K562 (cell line): Measurements from ENCODE around the gene CCDC117. TPM values are rescaled to one million over a fixed set of nuclear protein-coding genes. Genes with fewer than 3 reads are reported as not detected.

Experiments
- ATAC-seq: fragments of 200-7000 bp; cut with Tn5 transposase; 3 replicates; pipeline ENCODE4 v1.9.1; 2020; ENCODE audit warnings: moderate library complexity
- Bru-seq: library from RNA; stranded (reverse); fragments of 400-500 nt; gene quantifications from one replicate; lab custom pipeline; 2021; lab: Mats Ljungman, UMichigan
- BruChase-seq, 2 experiments: library from RNA; stranded (reverse); fragments of 400-500 nt; gene quantifications; one replicate each; lab custom pipeline; 2021; lab: Mats Ljungman, UMichigan
- BruUV-seq: library from RNA; stranded (reverse); fragments of 400-500 nt; replicated peaks from 2 replicates; lab custom pipeline; 2021; lab: Mats Ljungman, UMichigan
- CTCF ChIA-PET: fragments of 300-600 bp; formaldehyde crosslinking; extraction: SDS; loops from one replicate; lab custom pipeline; 2021; ENCODE audit warnings: low intra/inter-chr PET ratio; lab: Yijun Ruan, JAX
- POLR2A ChIA-PET: fragments of 300-600, 350-650 bp; sonication (Branson Sonifier 250); formaldehyde crosslinking; extraction: SDS; loops from one replicate; lab custom pipeline; 2021; ENCODE audit warnings: antibody characterized with exemption, inconsistent platforms; lab: Yijun Ruan, JAX
- DNase-seq, 4 experiments: peaks; one replicate each; pipeline versions ENCODE4 v3.0.0 to v3.0.0-alpha.2; 2011 to 2018; ENCODE audit warnings: low spot score in 3 of 4, mixed read lengths in 3 of 4; ENCODE audit errors: extremely low read depth in 1 of 4
- FAIRE-seq: peaks from 2 replicates; lab custom pipeline; 2011; peaks lifted over from hg19 to GRCh38; lab: Jason Lieb, UNC
- H2AFZ ChIP-seq: 2 replicates; pipeline ENCODE4 v1.6.0; 2011; ENCODE audit warnings: low read depth, low read length, control low read depth, inconsistent platforms
- H3K27ac ChIP-seq: fragments of 200-600 bp; 3 replicates; pipeline ENCODE4 v1.8.0; 2011; ENCODE audit warnings: low read depth, mild to moderate bottlenecking, control low read depth, inconsistent platforms, low read length, moderate library complexity, mixed read lengths; ENCODE audit errors: extremely low read depth
- H3K27me3 ChIP-seq, 2 experiments: fragments of 300-600 bp in 1 of 2; 2 replicates in 1 of 2; 3 replicates in 1 of 2; pipeline versions ENCODE4 v1.6.0 to v1.8.0; 2011; ENCODE audit warnings: inconsistent platforms in 2 of 2, low read length in 2 of 2, mild to moderate bottlenecking in 1 of 2, mixed read lengths in 1 of 2, moderate library complexity in 1 of 2; ENCODE audit not compliant: control insufficient read depth in 2 of 2, insufficient read depth in 2 of 2
- H3K36me3 ChIP-seq: fragments of 300-600 bp; 3 replicates; pipeline ENCODE4 v1.8.0; 2011; ENCODE audit warnings: mild to moderate bottlenecking, low read length, inconsistent platforms; ENCODE audit not compliant: control insufficient read depth, insufficient read depth
- H3K4me1 ChIP-seq, 2 experiments: fragments of 200-600 bp in 1 of 2; replicated peaks in 1 of 2; 2 replicates in 1 of 2; 3 replicates in 1 of 2; pipeline versions ENCODE4 v1.5.1 to v1.8.0; 2011; ENCODE audit warnings: inconsistent platforms in 2 of 2, low read length in 2 of 2, mild to moderate bottlenecking in 1 of 2, mixed read lengths in 1 of 2, moderate library complexity in 1 of 2; ENCODE audit not compliant: control insufficient read depth in 2 of 2, insufficient read depth in 2 of 2
- H3K4me2 ChIP-seq: 2 replicates; pipeline ENCODE4 v1.6.1; 2011; ENCODE audit warnings: low read length, control low read depth, inconsistent platforms, mixed read lengths; ENCODE audit not compliant: insufficient read depth
- H3K4me3 ChIP-seq: fragments of 200-600 bp; sonication (generic), shearing (Covaris generic); 2 replicates; pipeline ENCODE4 v1.5.1; 2016; ENCODE audit warnings: control low read depth, inconsistent platforms
- H3K79me2 ChIP-seq: fragments of 200-600 bp; 3 replicates; pipeline ENCODE4 v1.8.0; 2011; ENCODE audit warnings: low read length, inconsistent platforms; ENCODE audit not compliant: control insufficient read depth, insufficient read depth
- H3K9ac ChIP-seq, 2 experiments: 2 replicates each; pipeline versions ENCODE4 v1.6.0 to v1.6.1; 2011; ENCODE audit warnings: low read depth in 2 of 2, low read length in 2 of 2, control low read depth in 1 of 2, inconsistent platforms in 1 of 2, mild to moderate bottlenecking in 1 of 2, mixed read lengths in 1 of 2; ENCODE audit not compliant: insufficient read depth in 1 of 2
- H3K9me1 ChIP-seq: one replicate; pipeline ENCODE4 v1.6.0; 2011; ENCODE audit warnings: inconsistent platforms, mild to moderate bottlenecking, low read length, moderate library complexity; ENCODE audit not compliant: control insufficient read depth, insufficient read depth
- H3K9me3 ChIP-seq: replicated peaks from 2 replicates; pipeline ENCODE4 v1.5.1; 2011; ENCODE audit warnings: low read depth, low read length, inconsistent platforms; ENCODE audit not compliant: control insufficient read depth, insufficient read depth
- H4K20me1 ChIP-seq: replicated peaks from 2 replicates; pipeline ENCODE4 v1.6.1; 2011; ENCODE audit warnings: low read length, inconsistent platforms, mixed read lengths; ENCODE audit not compliant: control insufficient read depth, insufficient read depth
- ARID1B ChIP-seq: fragments of 450-650 bp; IDR thresholded peaks from 2 replicates; pipeline ENCODE4 v1.6.1; 2016; ENCODE audit warnings: antibody characterized with exemption, mild to moderate bottlenecking, inconsistent platforms
- BMI1 ChIP-seq: fragments of 150-350 bp; IDR thresholded peaks from 2 replicates; pipeline ENCODE4 v1.6.1; 2014; ENCODE audit warnings: low read length
- C11orf30 ChIP-seq: fragments of 450-650 bp; IDR thresholded peaks from 2 replicates; pipeline ENCODE4 v1.6.1; 2016; ENCODE audit warnings: low read depth, mild to moderate bottlenecking
- E2F5 ChIP-seq: sonication (generic); formaldehyde crosslinking; IDR thresholded peaks from 2 replicates; pipeline ENCODE4 v1.8.0; 2022; ENCODE audit warnings: mild to moderate bottlenecking, missing genetic modification reagents
- HDAC6 ChIP-seq: IDR thresholded peaks from 2 replicates; pipeline ENCODE4 v1.6.1; 2012; ENCODE audit warnings: low read depth, mild to moderate bottlenecking, control low read depth, inconsistent platforms, low read length, moderate library complexity
- IRF9 ChIP-seq: fragments of 450-650 bp; IDR thresholded peaks from 2 replicates; pipeline ENCODE4 v1.6.1; 2016; ENCODE audit warnings: missing biosample characterization, missing genetic modification characterization
- MCM7 ChIP-seq, 2 experiments: fragments of 450-650 bp; IDR thresholded peaks; 2 replicates each; pipeline ENCODE4 v1.6.1; 2016 to 2018
- NCOA6 ChIP-seq: fragments of 450-650 bp; IDR thresholded peaks from 2 replicates; pipeline ENCODE4 v1.6.1; 2017; ENCODE audit warnings: mild to moderate bottlenecking
- PML ChIP-seq: IDR thresholded peaks from 2 replicates; pipeline ENCODE4 v1.6.1; 2012; ENCODE audit warnings: low read length, inconsistent platforms
- SRSF1 ChIP-seq: fragments of 200-400 bp; formaldehyde crosslinking; IDR thresholded peaks from 2 replicates; pipeline ENCODE4 v1.6.1; 2017; ENCODE audit warnings: mild to moderate bottlenecking, low read depth, low read length, moderate library complexity
- STAT5B ChIP-seq: fragments of 250-450 bp; sonication (Bioruptor Pico); IDR thresholded peaks from 2 replicates; pipeline ENCODE4 v1.8.0; 2021; ENCODE audit warnings: mild to moderate bottlenecking, inconsistent platforms
- TCF7 ChIP-seq: sonication (generic); IDR thresholded peaks from 2 replicates; pipeline ENCODE4 v1.6.1; 2016; ENCODE audit warnings: antibody characterized with exemption, borderline replicate concordance
- WGBS: fragments of 100-300 bp; shearing (Covaris generic); methylation state at CpG from one replicate; pipeline ENCODE4 v1.1.6; 2016; ENCODE audit warnings: low coverage, mixed read lengths; ENCODE audit not compliant: insufficient coverage; ENCODE audit errors: missing lambda C conversion rate; 5-methylcytosine and 5-hydroxymethylcytosine counted together
- in situ Hi-C: fragments of 300-500 bp; cut with MboI; formaldehyde crosslinking; loops from 4 replicates; pipeline ENCODE4 v1.15.0; 2018; ENCODE audit warnings: inconsistent platforms, mixed read lengths
- intact Hi-C: fragments of 100-400 bp; cut with micrococcal nuclease; formaldehyde crosslinking; loops from 2 replicates; pipeline ENCODE4 v1.14.2; 2022
- long read RNA-seq, 3 experiments: library from polyadenylated mRNA in 2 of 3; library from RNA in 1 of 3; unstranded in 2 of 3; stranded (forward) in 1 of 3; transcript quantifications; one replicate each; pipeline ENCODE4 v2.0.0, GENCODE V29; 2019 to 2022
- polyA minus RNA-seq, 3 experiments: library from RNA; depleted of rRNA, polyadenylated mRNA; stranded (reverse); fragments of >200 nt; gene quantifications; 2 replicates each; pipeline ENCODE4 v1.2.3, GENCODE V29; 2011
- polyA plus RNA-seq, 8 experiments: library from polyadenylated mRNA; depleted of rRNA in 4 of 8; stranded (reverse) in 5 of 8; unstranded in 3 of 8; fragments of >200 nt; fragmentation: Nextera tagmentation in 2 of 8; fragmentation: Illumina TruSeq in 1 of 8; extraction: Ambion mirVana in 2 of 8; extraction: Trizol in 1 of 8; gene quantifications; 2 replicates each; pipeline versions ENCODE4 v1.2.1 to v1.2.3, GENCODE V29; 2011 to 2014; ENCODE audit warnings: inconsistent platforms in 1 of 8, missing spikeins in 1 of 8
- total RNA-seq, 7 experiments: library from RNA; depleted of rRNA in 6 of 7; stranded (reverse); fragments of >200 nt in 6 of 7; fragmentation: Illumina TruSeq in 2 of 7; extraction: Trizol in 2 of 7; gene quantifications; 2 replicates each; pipeline versions ENCODE4 v1.2.1 to v1.2.3, GENCODE V29; 2011 to 2021; ENCODE audit warnings: low replicate concordance in 1 of 7
- TF ChIP-seq, protein P1 (sequence below): fragments of 450-650 bp; IDR thresholded peaks from 2 replicates; pipeline ENCODE4 v1.6.1; 2016

The CCDC117 gene, protein sequence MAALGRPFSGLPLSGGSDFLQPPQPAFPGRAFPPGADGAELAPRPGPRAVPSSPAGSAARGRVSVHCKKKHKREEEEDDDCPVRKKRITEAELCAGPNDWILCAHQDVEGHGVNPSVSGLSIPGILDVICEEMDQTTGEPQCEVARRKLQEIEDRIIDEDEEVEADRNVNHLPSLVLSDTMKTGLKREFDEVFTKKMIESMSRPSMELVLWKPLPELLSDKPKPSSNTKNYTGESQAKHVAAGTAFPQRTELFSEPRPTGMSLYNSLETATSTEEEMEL
- total RNA-seq (2011; cell fraction: chromatin; rRNA removed; ENCODE audit: low replicate concordance), result 3.9 and 14.9 TPM in 2 replicates
- 4.5 and 4.7 TPM in 2 replicates for total RNA-seq (2011; cell fraction: nucleolus; rRNA removed)
- total RNA-seq (2011; cell fraction: nucleoplasm; rRNA removed), result 8.1 and 10.8 TPM in 2 replicates
- total RNA-seq (2014; rRNA removed) (13.1 and 14.9 TPM in 2 replicates), total RNA-seq (2014; rRNA removed; fragmentation: Illumina TruSeq; extraction: Trizol) (23.2 and 23.9 TPM in 2 replicates), total RNA-seq (2015; rRNA removed; fragmentation: Illumina TruSeq; extraction: Trizol) (22.2 and 23.3 TPM in 2 replicates), total RNA-seq (2021) (18.7 and 19.7 TPM in 2 replicates), polyA plus RNA-seq (2011; rRNA removed) (10.1 and 15.8 TPM in 2 replicates), polyA plus RNA-seq (2014; fragmentation: Illumina TruSeq; extraction: Trizol) (17.1 and 20.6 TPM in 2 replicates), polyA plus RNA-seq (2014; fragmentation: Nextera tagmentation; extraction: Ambion mirVana) (1 to 10 TPM; 5.7 to 8.0 TPM), polyA plus RNA-seq (2014; rRNA removed) (13.1 and 13.4 TPM in 2 replicates), polyA minus RNA-seq (2011; rRNA and poly(A)+ RNA removed) (28.5 and 31.4 TPM in 2 replicates), Bru-seq, nascent RNA (percentile 68 among the genes with signal in this experiment), BruChase-seq, experiment 1, labeled RNA remaining after a 2-hour chase (percentile 73 among the genes with signal in this experiment), BruChase-seq, experiment 2, labeled RNA remaining after a 6-hour chase (percentile 77 among the genes with signal in this experiment)
- 3.9 and 6.3 TPM in 2 replicates for polyA plus RNA-seq (2011; cell fraction: cytosol; rRNA removed)
- 1.9 and 3.0 TPM in 2 replicates for polyA plus RNA-seq (2011; cell fraction: nucleus; rRNA removed)
- 9.1 and 14.1 TPM in 2 replicates for polyA plus RNA-seq (2012)
- polyA minus RNA-seq (2011; cell fraction: cytosol; rRNA and poly(A)+ RNA removed), result 14.0 and 14.9 TPM in 2 replicates
- 1.9 and 4.1 TPM in 2 replicates for polyA minus RNA-seq (2011; cell fraction: nucleus; rRNA and poly(A)+ RNA removed)
- long read RNA-seq, experiment 1, transcript CCDC117-201 (5 exons, 3,985 nt), result major isoform, 70 of 142 reads
- long read RNA-seq, experiment 1, partial matches to known transcripts, result 29 of 142 reads
- long read RNA-seq, experiment 1, other reads (novel, unspliced or antisense), result 40 of 142 reads
- long read RNA-seq, experiment 2, partial matches to known transcripts, result 0 of 12 reads
- long read RNA-seq, experiment 2, other reads (novel, unspliced or antisense), result 10 of 12 reads
- long read RNA-seq, experiment 3, partial matches to known transcripts, result 0 of 9 reads
- long read RNA-seq, experiment 3, other reads (novel, unspliced or antisense), result 5 of 9 reads

DNA sequence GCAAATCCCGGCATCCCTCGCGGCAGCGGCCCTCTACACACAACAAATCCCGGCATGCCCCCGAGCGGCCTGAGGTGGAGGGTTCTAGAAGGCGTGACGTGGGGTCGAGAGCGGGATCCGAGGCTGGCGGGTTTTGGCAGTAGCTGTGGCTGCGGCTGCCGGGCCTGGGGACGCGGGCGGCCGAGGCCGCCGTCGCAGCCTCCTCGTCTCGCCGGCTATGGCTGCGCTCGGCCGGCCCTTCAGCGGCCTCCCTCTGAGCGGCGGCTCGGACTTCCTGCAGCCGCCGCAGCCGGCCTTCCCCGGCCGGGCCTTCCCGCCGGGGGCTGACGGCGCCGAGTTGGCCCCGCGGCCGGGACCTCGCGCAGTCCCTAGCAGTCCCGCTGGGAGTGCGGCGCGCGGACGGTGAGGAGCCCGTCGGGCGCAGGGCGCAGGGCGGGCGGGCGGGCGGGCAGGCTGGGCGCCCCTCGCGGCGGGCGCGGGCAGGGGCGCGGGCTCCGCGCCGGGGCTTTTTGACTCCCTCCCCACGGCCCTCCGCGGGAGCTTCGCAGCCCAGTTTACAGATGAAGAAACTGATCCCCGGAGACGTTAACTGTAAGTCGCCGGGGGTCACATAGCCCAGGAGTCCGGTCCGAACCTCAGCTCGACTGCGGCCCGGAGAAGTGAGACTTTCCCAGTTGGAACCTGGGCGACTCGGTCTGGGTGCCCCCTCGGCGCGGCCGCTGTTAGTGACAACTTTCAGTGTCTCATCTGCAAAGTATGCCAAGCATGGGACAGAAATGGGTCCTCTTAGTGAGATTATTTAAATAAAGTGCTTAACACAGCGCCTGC is at the start of gene CCDC117:
Gene CCDC117, plus strand, starts transcription at position 63 of the 828 bp plus-strand sequence. Its CDS starts 155 bp downstream, at position 218.
- peaks cover 3 to 6% of the 10 kb centered on the region in 2 experiments; a peak in 2 of 5 replicates for H3K4me1 ChIP-seq
- H2AFZ ChIP-seq, result peak within 1 kb of the TSS; percentile 86
- H3K79me2 ChIP-seq, result peaks cover 31% of the 10 kb centered on the region
- ChIA-PET CTCF (interaction anchor here (0.7 kb wide), 1 partner anchor 58 kb away, joined by 3 read pairs; no protein-coding TSS in a partner anchor), POLR2A (interaction anchor here (0.6 to 1.2 kb wide), 11 partner anchors 11 to 361 kb away, joined by 3 to 5 read pairs (median 4); partner anchors contain the start of gene XBP1)
- H3K9me1 ChIP-seq, result no peaks in the 10 kb centered on the region
- peak within 1 kb of the TSS; percentile 84 for H3K4me3 ChIP-seq
- H3K27me3 ChIP-seq, result no peaks in the 10 kb centered on the region
- no peaks in the 10 kb centered on the region for H3K9me3 ChIP-seq
- no peaks in the 10 kb centered on the region for H4K20me1 ChIP-seq
- ATAC-seq, result peak; percentile 96
- no peak for FAIRE-seq
- H3K9ac ChIP-seq, result peak within 1 kb of the TSS; percentile 88 to 94
- peak within 1 kb of the TSS; percentile 92 for H3K27ac ChIP-seq
- WGBS, result under 1% methylated on average over 42 of the region's 92 CpGs
- intact Hi-C loops, result no loop called here
- H3K36me3 ChIP-seq, result peaks cover 24% of the 10 kb centered on the region; the same call in 1 of the 3 replicates
- in situ Hi-C loops, result no loop called here
- no TSS peak for BruUV-seq
- peak within 1 kb of the TSS; percentile 84 for H3K4me2 ChIP-seq
- peak; percentile 83 to 94 (median 86) for DNase-seq
- TF ChIP-seq, protein P1, sequence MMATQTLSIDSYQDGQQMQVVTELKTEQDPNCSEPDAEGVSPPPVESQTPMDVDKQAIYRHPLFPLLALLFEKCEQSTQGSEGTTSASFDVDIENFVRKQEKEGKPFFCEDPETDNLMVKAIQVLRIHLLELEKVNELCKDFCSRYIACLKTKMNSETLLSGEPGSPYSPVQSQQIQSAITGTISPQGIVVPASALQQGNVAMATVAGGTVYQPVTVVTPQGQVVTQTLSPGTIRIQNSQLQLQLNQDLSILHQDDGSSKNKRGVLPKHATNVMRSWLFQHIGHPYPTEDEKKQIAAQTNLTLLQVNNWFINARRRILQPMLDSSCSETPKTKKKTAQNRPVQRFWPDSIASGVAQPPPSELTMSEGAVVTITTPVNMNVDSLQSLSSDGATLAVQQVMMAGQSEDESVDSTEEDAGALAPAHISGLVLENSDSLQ, result no peak
- TF ChIP-seq PML, result no peak
- no peak for TF ChIP-seq E2F5 (CRISPR knock-in tag)
- TF ChIP-seq BMI1, result no peak
- TF ChIP-seq NCOA6, result no peak
- no peak for TF ChIP-seq IRF9
- no peak for TF ChIP-seq SRSF1
- TF ChIP-seq HDAC6, result no peak
- TF ChIP-seq TCF7, result no peak
- no peak for TF ChIP-seq C11orf30
- TF ChIP-seq ARID1B, result no peak
- no peak for TF ChIP-seq STAT5B (CRISPR knock-in tag)
- TF ChIP-seq MCM7 (IDR thresholded peaks at IDR 0.05), result no peak
